ENCODE results near the gene DUT.

The DUT gene

DNA sequence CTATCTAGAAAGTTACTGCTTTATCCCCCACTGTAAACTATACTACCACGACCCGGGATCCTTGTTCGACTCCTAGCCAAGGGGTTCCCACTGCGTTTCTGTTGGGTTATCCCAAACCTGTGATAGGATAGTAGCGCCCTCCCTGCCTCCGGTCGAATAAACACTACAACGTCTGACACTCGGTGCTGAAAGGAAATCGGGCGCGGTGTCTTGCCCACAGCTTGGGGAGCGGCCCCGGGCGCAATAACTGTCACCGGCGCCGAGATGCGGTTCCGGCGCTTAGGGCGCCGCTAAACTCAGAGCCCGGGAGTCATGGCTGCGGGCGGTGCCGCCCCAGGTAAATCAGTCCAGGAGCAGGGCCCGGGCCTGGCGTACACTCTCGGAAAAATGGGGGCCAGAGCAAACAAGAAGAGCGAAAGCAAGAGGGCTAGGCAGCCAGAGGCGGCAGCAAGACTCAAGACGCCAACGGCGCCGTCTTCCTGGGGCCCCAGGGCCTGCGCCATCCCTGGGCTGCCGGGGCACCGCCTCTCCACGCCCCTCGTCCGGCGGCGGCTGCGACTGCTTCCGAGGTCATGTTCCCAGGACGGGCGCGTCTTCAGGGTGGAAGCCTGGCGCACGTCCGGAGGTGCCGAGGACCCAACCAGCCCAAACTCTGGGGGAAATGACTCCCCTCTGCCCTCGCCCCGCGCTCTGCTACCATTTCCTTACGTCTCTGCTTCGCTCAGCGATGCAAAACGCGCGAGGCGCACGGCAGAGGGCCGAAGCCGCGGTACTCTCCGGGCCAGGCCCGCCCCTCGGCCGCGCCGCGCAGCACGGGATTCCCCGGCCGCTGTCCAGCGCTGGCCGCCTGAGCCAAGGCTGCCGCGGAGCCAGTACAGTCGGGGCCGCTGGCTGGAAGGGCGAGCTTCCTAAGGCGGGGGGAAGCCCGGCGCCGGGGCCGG, at the start of gene DUT:
Gene DUT, plus strand, starts transcription at position 575 of the 941 bp plus-strand sequence. Its CDS starts 87 bp downstream, at position 662.
- DNase-seq = peak; percentile 75 to 98 (median 88)
- intact Hi-C loops (cut with DNase I) = loop anchor here (10.0 kb wide), 1 partner anchor 824 kb away; the partner anchor contains the start of gene COPS2

DNA sequence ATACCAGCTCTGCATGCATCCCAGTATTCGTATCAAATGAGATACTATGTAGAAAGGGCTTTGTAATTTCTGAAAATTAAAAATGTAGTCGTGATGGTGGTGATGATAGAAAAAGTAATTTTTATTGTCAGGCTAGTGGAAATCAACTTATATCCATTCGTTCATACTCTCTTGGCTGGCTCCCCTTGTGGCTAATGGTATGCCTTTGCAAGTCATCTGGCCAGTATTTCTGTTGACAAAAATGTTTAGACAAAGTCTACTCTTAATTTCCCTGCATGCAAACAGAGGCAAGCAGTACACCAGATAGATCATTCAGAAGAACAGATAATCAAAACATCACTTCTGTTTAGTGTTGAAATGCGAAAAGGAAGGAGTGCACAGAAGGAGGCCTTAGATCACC, 49.6 kb upstream of the DUT start:
- DNase-seq = no peak
- intact Hi-C loops (cut with DNase I) = loop anchor here (10.0 kb wide), 1 partner anchor 297 kb away; no protein-coding TSS in a partner anchor

DNA sequence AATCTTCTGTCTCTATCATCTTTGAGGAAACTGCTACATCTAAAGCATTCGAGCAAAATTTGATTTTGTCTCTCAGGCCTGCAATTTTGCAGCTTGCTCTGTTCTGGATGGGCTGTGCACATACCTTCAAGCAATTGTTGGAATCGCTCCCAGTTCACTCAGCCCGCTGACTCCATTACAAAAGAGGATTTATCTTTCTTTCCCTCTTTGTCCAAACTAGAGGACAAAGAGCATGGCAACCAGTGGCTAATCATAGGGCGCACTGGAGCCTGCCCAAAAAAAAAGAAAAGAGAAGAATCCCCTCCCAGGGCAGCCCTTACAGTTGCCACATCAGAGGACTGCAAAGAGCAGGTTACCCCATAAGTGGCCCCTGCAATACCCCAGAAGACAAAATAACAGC, 49.0 kb upstream of the DUT start:
- intact Hi-C loops (cut with DNase I) = loop anchor here (10.0 kb wide), 1 partner anchor 297 kb away; no protein-coding TSS in a partner anchor
- DNase-seq = peak in 1 of 10 donors; percentile 12

DNA sequence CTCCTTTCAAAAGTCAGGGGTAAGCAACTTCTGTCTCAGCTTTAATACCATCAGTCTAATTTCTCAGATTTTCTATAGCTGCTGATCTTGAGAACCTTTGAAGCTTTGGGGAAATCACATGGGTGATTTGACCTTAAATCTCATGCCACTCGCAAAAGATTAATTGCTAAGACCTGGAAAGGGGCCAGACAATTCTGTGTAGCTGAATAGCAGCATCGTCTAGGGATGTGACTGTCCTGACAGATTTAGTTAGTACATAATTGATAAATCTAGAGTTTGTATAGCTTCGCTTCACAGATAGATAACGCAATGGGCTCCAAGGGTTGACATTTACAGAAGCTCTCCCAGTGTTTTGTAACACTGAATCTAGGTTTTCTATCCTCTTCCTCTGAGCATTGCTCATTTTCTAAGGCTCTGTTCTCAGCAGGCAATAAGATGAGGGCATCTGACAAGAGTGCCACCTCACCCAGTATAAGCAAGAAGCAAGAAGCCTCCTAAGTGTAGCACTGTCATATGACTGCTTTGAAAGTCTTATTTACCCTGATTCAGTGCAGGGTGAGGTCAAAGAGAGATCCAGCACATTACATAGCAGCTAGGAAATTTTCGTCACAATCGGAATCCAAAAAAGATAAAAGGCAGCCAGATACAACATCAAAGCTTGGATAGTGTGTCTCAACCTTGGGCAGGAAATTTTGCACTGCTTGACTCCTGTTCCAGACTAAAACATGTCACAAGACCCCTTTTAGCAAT, 47.7 kb upstream of the DUT start:
- intact Hi-C loops (cut with DNase I) = loop anchor here (10.0 kb wide), 1 partner anchor 299 kb away; no protein-coding TSS in a partner anchor
- DNase-seq = no peak

DNA sequence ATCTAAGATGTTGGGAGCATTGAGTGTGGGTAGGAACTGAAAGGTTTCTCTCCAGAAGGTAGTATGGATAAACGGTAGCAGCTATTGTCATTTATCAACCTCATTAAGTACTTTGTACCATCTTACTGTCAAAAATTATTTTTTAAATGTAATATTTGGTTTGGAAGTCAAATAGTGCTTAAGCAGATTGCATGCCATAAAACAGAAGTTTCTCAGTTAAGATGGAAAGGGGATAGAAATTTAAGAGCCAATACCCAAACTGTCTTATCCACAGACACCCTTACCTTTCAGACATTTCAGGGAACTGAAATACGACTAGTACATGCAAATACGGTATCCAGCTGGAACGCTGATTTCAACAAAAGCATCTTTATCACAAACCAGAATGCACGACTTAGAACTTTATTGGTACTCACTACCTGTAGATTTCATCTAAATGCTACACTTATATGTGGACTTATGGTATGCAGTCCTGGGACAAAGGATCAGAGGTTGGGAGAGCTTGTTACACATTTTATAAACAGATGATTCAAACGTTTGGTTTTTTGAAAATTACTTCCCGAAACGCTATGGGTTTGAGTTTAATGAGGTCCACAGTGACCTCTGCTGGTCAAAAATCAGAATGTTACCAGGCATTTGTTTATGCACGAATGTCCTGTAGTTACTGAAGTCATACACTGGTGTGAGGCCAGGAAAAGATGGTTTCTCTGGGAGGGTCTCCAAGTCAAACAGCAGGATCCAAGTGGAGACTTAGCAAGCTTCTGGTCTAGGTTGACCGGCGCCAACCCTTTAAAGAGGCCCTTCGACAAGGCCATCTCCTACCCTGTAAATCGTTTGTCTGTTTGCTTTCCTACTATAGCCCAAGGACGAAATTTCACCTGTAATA, 45.7 kb upstream of the DUT start:
- intact Hi-C loops (cut with DNase I) = loop anchor here (5.0 to 10.0 kb wide), 2 partner anchors 301 to 1088 kb away; no protein-coding TSS in a partner anchor
- DNase-seq = peak in 4 of 10 donors; percentile 18 to 38 (median 35)

DNA sequence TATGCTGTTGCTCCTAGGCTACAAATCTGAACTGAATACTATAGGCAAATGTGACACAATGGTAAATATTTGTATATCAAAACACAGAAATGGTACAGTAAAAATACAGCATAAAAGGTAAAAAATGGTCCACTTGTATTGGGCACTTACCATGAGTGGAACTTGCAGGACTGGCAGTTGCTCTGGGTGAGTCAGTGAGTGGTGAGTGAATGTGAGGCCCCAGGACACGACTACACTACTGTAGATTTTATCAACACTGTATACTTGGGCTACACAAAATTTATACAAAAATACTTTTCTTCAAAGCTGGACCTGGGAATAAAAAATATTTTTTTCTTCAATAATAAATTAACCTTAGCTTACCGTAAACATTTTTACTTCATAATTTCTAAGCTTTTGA, 41.6 kb upstream of the DUT start:
- no peak for DNase-seq
- intact Hi-C loops (cut with DNase I) = loop anchor here (5.0 to 10.0 kb wide), 2 partner anchors 305 to 1092 kb away; no protein-coding TSS in a partner anchor

DNA sequence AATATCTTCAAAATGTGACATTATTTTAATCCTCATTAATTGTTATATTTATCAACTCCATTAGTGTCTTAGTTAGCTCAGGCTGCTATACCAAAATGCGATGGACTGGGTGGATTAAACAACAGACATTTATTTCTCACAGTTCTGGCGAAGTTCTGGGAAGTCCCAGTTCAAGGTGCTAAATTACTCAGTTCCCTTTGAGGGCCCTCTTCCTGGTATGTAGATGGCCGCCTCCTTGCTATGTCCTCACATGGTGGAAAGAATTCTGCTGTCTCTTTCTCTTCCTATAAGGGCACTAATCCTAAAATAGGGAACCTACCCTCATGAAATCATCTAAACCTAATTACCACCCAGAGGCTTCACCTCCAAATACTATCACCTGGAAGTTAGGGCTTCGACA, 38.8 kb upstream of the DUT start:
- DNase-seq = no peak
- intact Hi-C loops (cut with DNase I) = no loop called here

DNA sequence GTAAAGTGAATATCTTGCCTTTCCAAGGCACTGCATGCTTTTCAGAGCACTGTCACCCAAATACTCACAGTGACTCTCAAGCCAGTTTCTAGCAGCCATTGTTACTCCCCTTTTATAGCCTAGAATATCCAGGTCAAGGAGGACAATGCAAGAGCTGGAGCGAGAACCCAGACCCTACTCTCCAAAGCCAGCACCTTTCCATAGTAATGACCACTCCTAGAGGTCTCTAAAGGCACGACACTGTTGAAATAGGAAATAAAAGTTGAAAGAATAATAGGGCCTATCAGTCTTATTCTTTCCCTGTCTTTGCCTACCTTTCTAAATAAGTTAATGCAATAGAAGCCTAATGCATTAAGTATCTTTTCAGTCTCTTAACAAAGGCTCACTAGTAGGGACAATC, 33.6 kb upstream of the DUT start:
- DNase-seq = no peak
- intact Hi-C loops (cut with DNase I) = no loop called here

DNA sequence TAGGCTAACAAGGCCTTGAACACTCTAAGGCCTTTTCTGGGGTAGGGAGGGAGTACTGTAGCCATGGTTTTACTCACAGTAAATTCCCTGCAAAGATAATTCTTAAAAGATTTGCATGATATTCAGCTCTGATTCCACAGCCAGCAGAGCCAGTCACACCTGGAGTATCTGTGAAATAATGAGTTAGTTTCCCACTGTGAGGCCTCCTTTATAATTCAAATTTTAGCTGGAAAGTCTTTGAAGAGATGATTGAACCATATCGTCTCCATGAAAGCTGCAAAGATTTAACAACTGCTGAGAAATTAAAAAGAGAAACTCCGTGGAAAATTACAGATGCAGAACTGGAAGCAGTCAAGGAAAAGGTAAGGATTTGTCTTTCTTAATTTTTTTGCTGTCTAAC, 32.3 kb upstream of the DUT start:
- DNase-seq = no peak
- intact Hi-C loops (cut with DNase I) = no loop called here

DNA sequence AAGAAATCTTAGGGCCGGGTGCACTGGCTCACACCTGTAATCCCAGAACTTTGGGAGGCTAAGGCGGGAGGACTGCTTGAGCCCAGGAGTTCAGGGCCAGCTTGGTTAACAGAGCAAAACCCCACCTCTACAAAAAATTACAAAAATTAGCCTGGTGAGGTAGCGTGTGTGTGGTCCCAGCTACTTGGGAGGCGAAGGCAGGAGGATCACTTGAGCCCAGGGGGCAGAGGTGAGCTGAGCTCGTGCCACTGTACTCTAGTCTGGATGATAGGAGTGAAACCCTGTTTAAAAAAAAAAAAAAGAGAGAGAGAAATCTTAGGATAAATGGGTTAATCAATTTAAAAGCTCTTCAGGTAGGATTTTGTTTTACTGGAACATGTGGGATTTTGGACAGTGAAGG, 31.2 kb upstream of the DUT start:
- no peak for DNase-seq
- intact Hi-C loops (cut with DNase I) = no loop called here

DNA sequence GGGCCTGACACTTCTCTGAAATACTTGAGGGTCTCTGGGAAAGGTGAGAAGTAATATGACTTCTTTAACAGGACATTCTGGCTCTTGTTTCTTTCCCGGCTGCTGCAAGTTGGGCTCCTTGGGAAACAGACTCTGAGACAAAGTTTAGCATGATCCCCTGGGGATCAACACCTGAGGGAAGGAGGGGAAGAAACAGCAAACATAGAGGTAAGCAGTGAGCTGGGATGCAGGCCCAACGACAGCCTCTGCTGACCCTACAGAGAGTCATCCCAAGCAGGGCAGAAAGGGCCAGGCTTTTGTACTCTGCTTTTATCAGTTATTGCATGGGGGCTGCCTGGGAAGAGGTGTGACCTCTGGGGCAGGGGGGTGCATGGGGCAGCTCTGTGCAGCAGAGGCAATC, 26.8 kb upstream of the DUT start:
- intact Hi-C loops (cut with DNase I) = no loop called here
- no peak for DNase-seq

DNA sequence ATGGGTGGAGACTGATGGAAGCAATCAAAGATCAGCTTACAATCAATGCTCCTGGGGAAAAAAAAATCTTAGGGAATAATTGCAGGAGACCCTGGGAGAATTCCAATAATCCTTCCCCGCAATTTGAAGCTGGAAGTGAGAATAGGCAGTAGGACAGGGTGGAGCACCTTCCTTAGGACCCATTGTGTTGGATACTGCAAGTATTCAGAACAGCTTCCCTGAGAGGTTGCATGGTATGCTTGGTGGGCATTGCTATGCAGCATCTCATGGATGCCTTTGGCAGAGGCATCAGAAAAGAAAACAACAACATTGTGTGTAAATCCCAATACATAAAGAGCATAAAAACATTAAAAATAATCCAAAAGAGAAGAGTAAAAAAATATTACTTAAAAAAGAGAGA, 24.6 kb upstream of the DUT start:
- no peak for DNase-seq
- intact Hi-C loops (cut with DNase I) = no loop called here

DNA sequence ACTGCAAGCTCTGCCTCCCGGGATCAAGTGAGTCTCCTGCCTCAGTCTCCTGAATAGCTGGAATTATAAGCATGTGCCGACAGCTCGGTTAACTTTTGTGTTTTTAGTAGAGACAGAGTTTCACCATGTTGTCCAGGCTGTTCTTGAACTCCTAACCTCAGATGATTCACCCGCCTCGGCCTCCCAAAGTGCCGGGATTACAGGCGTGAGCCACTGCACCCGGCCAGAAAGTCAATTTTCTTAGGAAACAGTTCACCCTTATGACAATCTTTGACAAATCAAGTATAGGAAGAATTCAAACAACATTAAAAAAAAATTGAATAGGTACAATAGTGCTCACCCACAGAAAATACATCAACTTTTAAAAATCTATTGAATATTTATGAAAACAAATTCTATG, 23.6 kb upstream of the DUT start:
- intact Hi-C loops (cut with DNase I) = no loop called here
- no peak for DNase-seq

DNA sequence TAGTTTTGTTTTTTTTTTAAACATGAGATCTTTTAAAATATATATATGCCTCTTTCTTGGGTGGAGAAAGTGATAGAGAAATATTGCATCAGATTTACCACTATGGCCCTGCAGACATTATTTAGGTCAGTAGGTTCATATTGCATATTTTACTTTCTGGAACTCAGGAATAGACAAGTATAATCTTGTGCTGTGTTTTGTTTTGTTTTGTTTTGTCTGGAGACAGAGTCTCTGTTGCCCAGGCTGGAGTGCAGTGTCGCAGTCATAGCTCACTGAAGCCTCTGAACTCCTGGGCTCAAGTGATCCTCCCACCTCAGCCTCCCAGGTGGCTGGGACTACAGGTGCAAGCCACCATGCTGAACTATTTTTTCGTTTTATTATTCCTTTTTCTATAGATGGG, 21.5 kb upstream of the DUT start:
- intact Hi-C loops (cut with DNase I) = no loop called here

DNA sequence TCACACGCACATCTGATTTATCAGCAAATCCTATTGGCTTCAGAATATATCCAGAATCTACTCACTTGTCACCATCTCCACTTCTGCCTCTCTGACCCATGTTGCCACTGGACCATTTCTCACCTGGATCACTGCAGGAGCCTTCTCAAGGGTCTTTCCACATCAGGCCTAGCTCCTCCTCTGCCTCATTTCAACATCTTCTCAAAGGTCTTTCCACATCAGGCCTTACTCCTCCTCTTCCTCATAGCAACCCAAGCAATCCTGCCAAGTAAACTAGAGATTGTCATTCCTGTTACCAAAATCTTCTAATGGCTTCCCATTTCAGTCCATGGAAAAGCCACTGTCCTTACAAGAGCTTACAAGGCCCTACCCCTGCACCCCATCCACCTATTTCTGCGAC, 18.0 kb upstream of the DUT start:
- intact Hi-C loops (cut with DNase I) = no loop called here
- no peak for DNase-seq

More for the DNA sequence above, 21.5 kb upstream of the DUT start:
- DNase-seq = no peak

DNA sequence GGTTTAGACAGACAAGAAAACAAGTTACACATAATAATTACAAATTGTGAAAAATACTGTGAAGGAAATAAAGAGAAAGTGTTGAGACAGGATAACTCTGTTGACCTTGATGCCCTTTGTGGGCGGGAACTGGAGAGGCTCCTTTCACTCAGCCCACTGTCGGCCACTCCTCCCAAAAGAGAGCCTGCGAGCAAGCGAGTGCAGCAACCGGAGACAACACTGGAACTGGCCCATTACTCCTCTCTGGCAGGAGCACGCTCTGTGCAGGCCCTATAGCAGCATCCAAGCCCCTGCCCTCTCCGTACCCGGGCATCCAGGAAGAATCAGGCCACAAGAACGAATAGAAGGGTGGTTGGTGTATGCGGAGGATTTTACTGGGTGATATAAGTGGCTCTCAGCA, 16.2 kb upstream of the DUT start:
- no peak for DNase-seq
- intact Hi-C loops (cut with DNase I) = no loop called here

DNA sequence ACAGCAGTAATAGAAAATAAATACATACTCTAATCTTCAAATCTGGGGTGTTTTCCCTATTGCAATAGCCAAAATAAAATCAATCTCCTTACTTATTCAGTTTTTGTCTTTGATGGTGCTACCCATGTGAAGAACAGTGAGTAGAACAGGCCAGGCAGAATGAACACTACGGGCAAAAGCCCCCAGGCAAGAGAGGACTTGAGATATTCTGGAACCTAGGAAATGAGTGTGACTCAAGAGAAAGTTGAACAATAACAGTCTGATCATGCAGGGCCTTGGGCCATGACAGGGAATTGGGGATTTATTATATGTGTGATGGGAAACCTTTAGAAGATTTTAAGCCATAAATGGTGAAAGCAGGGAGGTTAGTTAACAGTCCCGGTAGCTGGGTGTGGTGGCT, 14.0 kb upstream of the DUT start:
- intact Hi-C loops (cut with DNase I) = no loop called here
- DNase-seq = no peak

DNA sequence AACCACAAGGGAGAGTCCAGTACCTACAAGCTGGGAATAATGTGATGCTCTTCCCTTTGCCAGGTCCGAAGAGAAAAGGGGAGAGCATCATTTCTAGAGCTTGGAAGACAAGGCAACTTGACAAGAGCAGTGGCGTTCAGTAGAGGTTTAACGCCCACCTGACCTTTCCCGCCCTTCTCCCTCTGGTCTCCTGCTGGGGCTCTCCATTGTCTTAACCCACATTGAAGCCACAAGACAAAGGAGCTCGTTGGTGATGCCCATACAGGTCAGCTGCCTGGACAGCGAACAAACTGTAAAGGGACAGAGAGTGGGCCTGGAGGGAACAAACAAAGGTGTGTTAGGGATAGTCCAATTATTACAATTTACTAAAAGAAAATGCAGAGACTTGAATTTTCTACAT, 13.1 kb upstream of the DUT start:
- no peak for DNase-seq
- intact Hi-C loops (cut with DNase I) = no loop called here

DNA sequence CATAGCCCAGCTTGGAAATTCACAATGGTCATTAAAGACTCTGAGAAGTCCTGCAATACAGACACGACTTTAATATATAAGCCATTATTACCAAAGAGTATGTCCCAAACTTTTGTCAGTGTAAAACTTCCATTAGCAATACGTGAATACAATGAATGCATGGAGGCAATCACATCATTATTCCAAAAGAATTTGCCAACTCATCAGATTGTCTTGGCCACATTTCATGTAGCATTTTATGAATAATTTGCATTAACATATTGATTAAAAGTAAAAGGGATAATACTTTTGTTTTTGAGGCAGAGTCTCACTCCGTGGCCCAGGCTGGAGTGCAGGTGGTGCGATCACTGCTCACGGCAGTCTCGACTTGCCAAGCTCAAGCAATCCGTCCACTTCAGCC, 7.9 kb upstream of the DUT start:
- intact Hi-C loops (cut with DNase I) = no loop called here
- DNase-seq = no peak

DNA sequence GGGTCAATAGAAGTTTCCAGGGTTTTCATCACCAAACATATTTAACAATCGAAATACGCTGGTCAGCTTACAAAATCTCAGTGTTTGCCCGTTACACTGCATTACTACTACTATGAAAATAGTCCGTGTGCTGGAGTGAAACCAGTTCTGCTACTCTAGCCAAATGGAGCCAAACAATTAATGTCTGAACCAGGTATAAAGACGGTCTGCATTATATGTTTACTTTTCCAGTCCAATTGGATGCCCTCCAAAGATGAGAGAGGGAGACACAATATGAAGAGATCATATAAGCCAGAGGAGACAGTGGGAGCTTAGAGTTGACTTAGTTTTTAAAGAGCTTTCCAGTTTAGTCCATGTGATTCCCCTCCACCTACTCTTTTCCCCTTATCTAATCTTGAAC, 6.3 kb upstream of the DUT start:
- intact Hi-C loops (cut with DNase I) = no loop called here
- no peak for DNase-seq

All from posterior cingulate gyrus (tissue), 11 donors.